Breast epithelium (tissue), 4 donors: ENCODE results near the gene LRRC66. TPM values are rescaled to one million over a fixed set of nuclear protein-coding genes. Genes with fewer than 3 reads are reported as not detected.

Experiments used
- DNase-seq, 2 donors: peaks; one replicate each; pipeline ENCODE4 v3.0.0-alpha.2; 2019; ENCODE audit warnings: low spot score in 2 of 2
- H3K27ac ChIP-seq, 2 donors: fragments of 200-600 bp; sonication (generic) in 1 of 2; one replicate each; pipeline ENCODE4 v1.5.1; 2016 to 2019; ENCODE audit warnings: mild to moderate bottlenecking in 1 of 2
- H3K27me3 ChIP-seq, 2 donors: fragments of 200-600 bp; sonication (generic) in 1 of 2; one replicate each; pipeline versions ENCODE4 v1.5.1 to v1.6.0; 2017 to 2019; ENCODE audit warnings: control low read depth in 1 of 2, mild to moderate bottlenecking in 1 of 2
- H3K36me3 ChIP-seq: fragments of 200-600 bp; one replicate; pipeline ENCODE4 v1.5.1; 2019
- H3K4me1 ChIP-seq, 2 donors: fragments of 200-600 bp; sonication (generic); one replicate each; pipeline ENCODE4 v1.5.1; 2016 to 2019; ENCODE audit warnings: control low read depth in 1 of 2
- H3K4me3 ChIP-seq, 3 donors: fragments of 200-600 bp; sonication (generic); 1 replicate in 2 of 3; 2 replicates in 1 of 3; pipeline ENCODE4 v1.5.1; 2016 to 2019; ENCODE audit warnings: mild to moderate bottlenecking in 3 of 3, moderate library complexity in 2 of 3
- H3K9me3 ChIP-seq, 2 donors: fragments of 200-600 bp; sonication (generic) in 1 of 2; one replicate each; pipeline ENCODE4 v1.5.1; 2016 to 2019; ENCODE audit warnings: control low read depth in 1 of 2
- POLR2A ChIP-seq: fragments of 450-650 bp; IDR thresholded peaks from one replicate; pipeline ENCODE4 v1.6.1; 2016; ENCODE audit warnings: antibody characterized with exemption, mild to moderate bottlenecking, moderate library complexity
- POLR2AphosphoS5 ChIP-seq, 3 donors: sonication (generic); formaldehyde crosslinking; IDR thresholded peaks; one replicate each; pipeline ENCODE4 v1.6.1; 2017; ENCODE audit warnings: antibody characterized with exemption in 3 of 3
- intact Hi-C: fragments of 100-400 bp; cut with DNase I; formaldehyde crosslinking; loops from one replicate; pipeline ENCODE4 v1.15.1; 2023; ENCODE audit warnings: low total_unique reads
- total RNA-seq, 3 donors: library from RNA; depleted of rRNA; stranded (reverse); fragments of >200 nt; gene quantifications; one replicate each; pipeline ENCODE4 v1.1.0, GENCODE V29; 2016
- TF ChIP-seq, protein P1 (sequence below), 3 donors: fragments of 450-650 bp; IDR thresholded peaks; one replicate each; pipeline ENCODE4 v1.5.1; 2016 to 2017; ENCODE audit warnings: antibody characterized with exemption in 3 of 3, mild to moderate bottlenecking in 3 of 3, moderate library complexity in 3 of 3

Gene LRRC66
- total RNA-seq, 3 donors from 2014 or later, result 0.29 to 0.48 (median 0.33) TPM

DNA sequence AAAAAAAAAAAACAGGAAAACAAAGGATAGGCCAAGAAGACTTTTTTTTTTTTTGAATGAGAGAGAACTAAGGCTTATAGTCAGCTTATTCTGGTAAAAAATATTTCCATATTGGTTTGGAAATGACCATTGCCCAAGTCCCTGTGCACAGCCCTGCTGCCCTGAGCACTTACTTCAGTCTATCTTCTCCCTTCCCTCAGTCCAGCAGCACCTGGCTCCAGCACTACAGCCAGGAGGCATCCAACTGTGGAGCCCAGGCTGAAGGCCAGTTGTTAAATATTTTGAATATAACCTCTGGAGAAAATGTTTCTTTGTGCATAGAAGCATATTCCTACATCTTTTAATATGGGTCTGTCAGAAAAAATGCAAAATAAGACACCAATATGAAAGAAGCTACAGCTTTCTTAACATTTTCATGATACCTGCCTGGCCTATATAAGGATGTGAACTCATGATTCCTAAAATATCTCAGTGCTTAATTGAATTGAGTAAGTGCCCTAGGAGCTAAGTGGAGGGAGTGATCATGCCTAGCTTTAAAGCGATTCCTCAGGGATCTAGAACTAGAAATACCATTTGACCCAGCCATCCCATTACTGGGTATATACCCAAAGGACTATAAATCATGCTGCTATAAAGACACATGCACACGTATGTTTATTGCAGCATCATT lies 14.4 kb downstream of the LRRC66 start:
- no peak for TF ChIP-seq POLR2A
- TF ChIP-seq, protein P1, sequence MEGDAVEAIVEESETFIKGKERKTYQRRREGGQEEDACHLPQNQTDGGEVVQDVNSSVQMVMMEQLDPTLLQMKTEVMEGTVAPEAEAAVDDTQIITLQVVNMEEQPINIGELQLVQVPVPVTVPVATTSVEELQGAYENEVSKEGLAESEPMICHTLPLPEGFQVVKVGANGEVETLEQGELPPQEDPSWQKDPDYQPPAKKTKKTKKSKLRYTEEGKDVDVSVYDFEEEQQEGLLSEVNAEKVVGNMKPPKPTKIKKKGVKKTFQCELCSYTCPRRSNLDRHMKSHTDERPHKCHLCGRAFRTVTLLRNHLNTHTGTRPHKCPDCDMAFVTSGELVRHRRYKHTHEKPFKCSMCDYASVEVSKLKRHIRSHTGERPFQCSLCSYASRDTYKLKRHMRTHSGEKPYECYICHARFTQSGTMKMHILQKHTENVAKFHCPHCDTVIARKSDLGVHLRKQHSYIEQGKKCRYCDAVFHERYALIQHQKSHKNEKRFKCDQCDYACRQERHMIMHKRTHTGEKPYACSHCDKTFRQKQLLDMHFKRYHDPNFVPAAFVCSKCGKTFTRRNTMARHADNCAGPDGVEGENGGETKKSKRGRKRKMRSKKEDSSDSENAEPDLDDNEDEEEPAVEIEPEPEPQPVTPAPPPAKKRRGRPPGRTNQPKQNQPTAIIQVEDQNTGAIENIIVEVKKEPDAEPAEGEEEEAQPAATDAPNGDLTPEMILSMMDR (IDR thresholded peaks at IDR 0.05), result no peak
- no peak for TF ChIP-seq POLR2AphosphoS5 (IDR thresholded peaks at IDR 0.05)
- H3K27me3 ChIP-seq, result no peaks in the 10 kb centered on the region
- H3K36me3 ChIP-seq, result no peaks in the 10 kb centered on the region
- H3K9me3 ChIP-seq, result no peaks in the 10 kb centered on the region
- intact Hi-C loops, result no loop called here
- no peak for DNase-seq
- H3K4me1 ChIP-seq, result no peaks in the 10 kb centered on the region
- no peak overlapping the region for H3K4me3 ChIP-seq
- no peak overlapping the region for H3K27ac ChIP-seq

DNA sequence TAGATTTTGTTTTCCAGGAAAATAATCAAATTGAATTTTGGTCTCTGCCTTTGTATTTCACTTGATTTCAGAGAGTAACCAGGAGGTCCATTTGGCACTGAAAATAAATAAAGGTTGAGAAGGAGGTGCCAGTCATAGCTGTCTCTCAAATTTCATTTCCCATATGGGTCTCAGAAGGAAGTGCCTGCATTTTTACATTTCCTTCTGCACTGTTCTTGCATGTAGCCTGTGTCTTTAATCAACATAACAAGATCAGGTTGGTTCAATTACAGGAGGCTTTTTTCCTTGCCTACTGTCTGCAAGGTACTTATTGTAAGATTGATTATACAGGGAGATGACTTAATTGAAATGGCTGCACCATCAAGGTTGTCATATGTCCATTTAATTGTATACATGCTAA lies 15.7 kb downstream of the LRRC66 start:
- Histone ChIP-seq H3K27ac (no peak overlapping the region), H3K4me1 (no peaks in the 10 kb centered on the region), H3K4me3 (no peak overlapping the region), H3K36me3 (no peaks in the 10 kb centered on the region), H3K9me3 (no peaks in the 10 kb centered on the region), H3K27me3 (no peaks in the 10 kb centered on the region)
- DNase-seq, result no peak
- intact Hi-C loops, result no loop called here
- TF ChIP-seq POLR2A (no peak), POLR2AphosphoS5 (IDR thresholded peaks at IDR 0.05) (no peak)
- TF ChIP-seq, protein P1 (IDR thresholded peaks at IDR 0.05), result no peak

DNA sequence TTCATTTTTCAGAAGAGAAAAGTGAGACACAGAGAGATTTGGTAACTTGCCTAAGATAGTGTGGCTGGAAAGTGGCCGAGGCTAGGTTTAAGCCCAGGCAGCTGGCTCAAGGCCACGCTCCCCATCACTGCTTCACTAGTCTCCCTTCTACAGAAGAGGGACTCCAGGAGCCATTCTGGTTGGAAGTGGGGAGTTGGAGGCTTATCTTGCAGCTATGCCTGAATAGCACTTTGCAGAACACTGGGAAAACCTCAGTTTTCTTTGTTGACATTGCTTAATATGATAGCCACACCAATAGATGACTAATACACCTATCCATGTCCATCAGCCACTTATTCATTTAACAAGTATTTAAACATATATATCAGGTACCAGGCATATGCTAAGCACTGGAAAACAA lies 18.5 kb downstream of the LRRC66 start:
- H3K4me3 ChIP-seq, result no peak overlapping the region
- H3K27ac ChIP-seq, result no peak overlapping the region
- no peaks in the 10 kb centered on the region for H3K36me3 ChIP-seq
- H3K27me3 ChIP-seq, result no peaks in the 10 kb centered on the region
- H3K9me3 ChIP-seq, result no peaks in the 10 kb centered on the region
- TF ChIP-seq POLR2AphosphoS5 (IDR thresholded peaks at IDR 0.05), result no peak
- TF ChIP-seq, protein P1 (IDR thresholded peaks at IDR 0.05), result no peak
- no peak for TF ChIP-seq POLR2A
- intact Hi-C loops, result no loop called here
- H3K4me1 ChIP-seq, result no peaks in the 10 kb centered on the region
- DNase-seq, result no peak

DNA sequence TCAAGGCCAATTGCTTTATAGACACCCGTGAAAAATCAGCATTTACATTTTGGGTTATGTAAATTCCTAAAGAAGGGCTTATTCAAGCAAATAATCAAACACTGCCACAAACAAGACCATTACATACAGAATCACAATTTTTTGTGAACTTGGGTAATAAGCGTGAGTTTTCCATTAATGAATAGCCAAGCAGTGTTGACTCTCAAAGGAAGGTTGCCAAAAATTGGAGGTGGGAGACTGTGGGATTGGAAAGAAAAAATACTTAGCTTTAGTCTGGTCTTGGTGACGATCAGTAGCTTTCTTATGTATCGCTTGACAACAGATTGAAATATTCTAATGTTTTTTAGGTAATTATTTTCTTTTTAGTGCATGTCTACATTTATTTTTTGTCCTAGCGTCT lies 20.9 kb downstream of the LRRC66 start:
- Histone ChIP-seq H3K9me3 (no peaks in the 10 kb centered on the region), H3K27ac (no peak overlapping the region), H3K27me3 (no peaks in the 10 kb centered on the region), H3K4me3 (no peak overlapping the region), H3K4me1 (no peaks in the 10 kb centered on the region), H3K36me3 (no peaks in the 10 kb centered on the region)
- no peak for DNase-seq
- TF ChIP-seq POLR2A, result no peak
- TF ChIP-seq, protein P1 (IDR thresholded peaks at IDR 0.05), result no peak
- intact Hi-C loops, result no loop called here

DNA sequence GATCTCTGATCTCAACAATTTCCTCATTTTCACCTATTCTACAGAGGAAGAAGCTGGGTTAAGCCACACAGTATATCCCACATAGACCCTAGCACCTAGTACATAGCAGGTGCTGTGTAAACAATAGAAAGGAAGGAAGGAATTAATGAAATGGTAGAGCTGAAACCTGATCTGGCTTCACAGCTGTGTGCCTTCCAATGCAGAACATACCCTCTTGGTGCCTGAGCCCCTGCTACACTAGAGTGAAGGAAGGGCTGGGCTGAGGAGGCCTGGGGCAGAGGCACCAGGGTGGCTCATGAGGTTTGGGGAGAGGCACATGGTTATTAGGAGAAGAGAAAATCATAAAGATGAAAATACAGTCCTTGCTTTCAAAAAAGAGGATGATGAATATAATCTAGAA lies 21.3 kb downstream of the LRRC66 start:
- Histone ChIP-seq H3K4me1 (no peaks in the 10 kb centered on the region), H3K27ac (no peak overlapping the region), H3K4me3 (no peak overlapping the region), H3K36me3 (no peaks in the 10 kb centered on the region), H3K27me3 (no peaks in the 10 kb centered on the region), H3K9me3 (no peaks in the 10 kb centered on the region)
- no peak for DNase-seq
- intact Hi-C loops, result no loop called here
- TF ChIP-seq, protein P1 (IDR thresholded peaks at IDR 0.05), result no peak
- TF ChIP-seq POLR2AphosphoS5 (IDR thresholded peaks at IDR 0.05), result no peak
- no peak for TF ChIP-seq POLR2A
